Right atrium auricular region (tissue), 2 donors: ENCODE measurements around the gene SPARCL1. TPM values are rescaled to one million over a fixed set of nuclear protein-coding genes. Genes with fewer than 3 reads are reported as not detected.
"Not testable (repeated sequence)": the region's sequence is repeated elsewhere in the genome, so short reads cannot be mapped to it uniquely, and the experiment has no call there.

Experiments
- DNase-seq: peaks from one replicate; pipeline ENCODE4 v3.0.0-alpha.2; 2019; ENCODE audit warnings: low spot score
- H3K27ac ChIP-seq, 2 donors: fragments of 200-600 bp; sonication (generic); 1 replicate in 1 of 2; 2 replicates in 1 of 2; pipeline ENCODE4 v1.5.1; 2016 to 2019
- H3K27me3 ChIP-seq, 2 donors: fragments of 200-600 bp; sonication (generic); one replicate each; pipeline versions ENCODE4 v1.5.1 to v1.6.0; 2017 to 2019
- H3K36me3 ChIP-seq: fragments of 200-600 bp; sonication (generic); one replicate; pipeline ENCODE4 v1.5.1; 2016
- H3K4me1 ChIP-seq, 2 donors: fragments of 200-600 bp; sonication (generic); one replicate each; pipeline versions ENCODE4 v1.5.1 to v1.6.0; 2017 to 2019
- H3K4me3 ChIP-seq, 2 donors: fragments of 200-600 bp; sonication (generic); 1 replicate in 1 of 2; 2 replicates in 1 of 2; pipeline ENCODE4 v1.5.1; 2017 to 2019; ENCODE audit warnings: mild to moderate bottlenecking in 1 of 2, moderate library complexity in 1 of 2
- H3K9me3 ChIP-seq, 2 donors: fragments of 200-600 bp; sonication (generic); one replicate each; pipeline ENCODE4 v1.5.1; 2019
- CTCF ChIP-seq, 2 donors: fragments of 200-600 bp; sonication (generic); IDR thresholded peaks; one replicate each; pipeline ENCODE4 v1.5.1; 2019; ENCODE audit warnings: antibody characterized with exemption in 2 of 2
- total RNA-seq, 2 donors: library from RNA; depleted of rRNA; stranded (reverse); fragments of >200 nt; gene quantifications; one replicate each; pipeline ENCODE4 v1.1.0, GENCODE V29; 2016

The SPARCL1 gene
- 100 to 1,000 TPM; 501 to 627 TPM for total RNA-seq

- peak within 1 kb of the TSS; percentile 35 to 52 for H3K4me3 ChIP-seq
- no peak for TF ChIP-seq CTCF (IDR thresholded peaks at IDR 0.05)
- peak; percentile 68 for DNase-seq
These were observed at the start of gene SPARCL1 for GRCh38 chr4:87529187-87529586. Gene SPARCL1 (minus strand): TSS chr4:87529376. CDS start chr4:87499574, 29,802 bp downstream.

GRCh38 chr4:87575983-87576382, 46.8 kb upstream of the SPARCL1 start:
- TF ChIP-seq CTCF (IDR thresholded peaks at IDR 0.05), result no peak
- Histone ChIP-seq H3K4me3 (no peak overlapping the region), H3K27ac (no peak overlapping the region), H3K27me3 (no peaks in the 10 kb centered on the region), H3K9me3 (no peaks in the 10 kb centered on the region), H3K4me1 (no peaks in the 10 kb centered on the region), H3K36me3 (no peaks in the 10 kb centered on the region)
- DNase-seq, result no peak

More at GRCh38 chr4:87529187-87529586, at the start of gene SPARCL1:
- Histone ChIP-seq H3K27ac (peak within 1 kb of the TSS; percentile 82 to 87), H3K9me3 (peaks cover 0 to 8% of the 10 kb centered on the region in 2 donors), H3K4me1 (peaks cover 0 to 45% of the 10 kb centered on the region in 2 donors), H3K36me3 (peaks cover 11% of the 10 kb centered on the region), H3K27me3 (no peaks in the 10 kb centered on the region)

GRCh38 chr4:87575408-87575807, 46.2 kb upstream of the SPARCL1 start:
- no peaks in the 10 kb centered on the region for H3K4me1 ChIP-seq
- H3K27ac ChIP-seq, result peak overlapping the region in 1 of 2 donors; percentile 1
- no peak for TF ChIP-seq CTCF (IDR thresholded peaks at IDR 0.05)

GRCh38 chr4:87574996-87575395, 45.8 kb upstream of the SPARCL1 start:
- no peak for TF ChIP-seq CTCF (IDR thresholded peaks at IDR 0.05)
- Histone ChIP-seq H3K36me3 (no peaks in the 10 kb centered on the region), H3K9me3 (no peaks in the 10 kb centered on the region), H3K4me1 (no peaks in the 10 kb centered on the region), H3K4me3 (no peak overlapping the region), H3K27me3 (no peaks in the 10 kb centered on the region), H3K27ac (no peak overlapping the region)
- no peak for DNase-seq

More at GRCh38 chr4:87575408-87575807, 46.2 kb upstream of the SPARCL1 start:
- H3K27me3 ChIP-seq, result no peaks in the 10 kb centered on the region
- no peaks in the 10 kb centered on the region for H3K9me3 ChIP-seq
- no peak overlapping the region for H3K4me3 ChIP-seq
- DNase-seq, result no peak
- no peaks in the 10 kb centered on the region for H3K36me3 ChIP-seq

GRCh38 chr4:87574376-87574775, 45.2 kb upstream of the SPARCL1 start:
- not testable (repeated sequence) for H3K4me3 ChIP-seq, H3K9me3 ChIP-seq, H3K27me3 ChIP-seq, H3K27ac ChIP-seq, H3K4me1 ChIP-seq, DNase-seq, H3K36me3 ChIP-seq

GRCh38 chr4:87570290-87570805, 41.2 kb upstream of the SPARCL1 start:
- no peaks in the 10 kb centered on the region for H3K36me3 ChIP-seq
- no peaks in the 10 kb centered on the region for H3K27me3 ChIP-seq
- TF ChIP-seq CTCF (IDR thresholded peaks at IDR 0.05), result no peak
- no peak for DNase-seq
- no peak overlapping the region for H3K4me3 ChIP-seq
- H3K27ac ChIP-seq, result no peak overlapping the region
- no peaks in the 10 kb centered on the region for H3K4me1 ChIP-seq
- H3K9me3 ChIP-seq, result no peaks in the 10 kb centered on the region
